Measurements from ENCODE around the gene EPB41L3.

DNA sequence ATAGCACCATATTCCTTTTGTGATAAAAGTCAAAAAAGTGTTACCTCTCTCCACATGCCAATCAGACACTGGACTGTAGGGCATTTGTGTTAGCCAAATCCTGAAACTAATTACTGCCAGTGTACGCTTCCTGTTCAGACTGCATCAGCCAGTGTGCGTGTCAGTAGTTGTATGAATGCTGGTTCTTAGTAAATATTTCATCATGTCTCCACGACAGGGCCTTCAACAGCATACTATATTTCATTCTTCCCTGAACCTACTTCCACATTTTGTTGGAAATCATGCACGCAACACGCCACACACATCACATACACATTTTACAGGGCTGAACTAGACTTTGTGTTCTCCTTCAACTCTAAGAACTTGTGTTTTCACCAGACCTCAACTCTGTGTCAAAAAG lies 77.5 kb downstream of the EPB41L3 start:
- TF ChIP-seq, protein P1, sequence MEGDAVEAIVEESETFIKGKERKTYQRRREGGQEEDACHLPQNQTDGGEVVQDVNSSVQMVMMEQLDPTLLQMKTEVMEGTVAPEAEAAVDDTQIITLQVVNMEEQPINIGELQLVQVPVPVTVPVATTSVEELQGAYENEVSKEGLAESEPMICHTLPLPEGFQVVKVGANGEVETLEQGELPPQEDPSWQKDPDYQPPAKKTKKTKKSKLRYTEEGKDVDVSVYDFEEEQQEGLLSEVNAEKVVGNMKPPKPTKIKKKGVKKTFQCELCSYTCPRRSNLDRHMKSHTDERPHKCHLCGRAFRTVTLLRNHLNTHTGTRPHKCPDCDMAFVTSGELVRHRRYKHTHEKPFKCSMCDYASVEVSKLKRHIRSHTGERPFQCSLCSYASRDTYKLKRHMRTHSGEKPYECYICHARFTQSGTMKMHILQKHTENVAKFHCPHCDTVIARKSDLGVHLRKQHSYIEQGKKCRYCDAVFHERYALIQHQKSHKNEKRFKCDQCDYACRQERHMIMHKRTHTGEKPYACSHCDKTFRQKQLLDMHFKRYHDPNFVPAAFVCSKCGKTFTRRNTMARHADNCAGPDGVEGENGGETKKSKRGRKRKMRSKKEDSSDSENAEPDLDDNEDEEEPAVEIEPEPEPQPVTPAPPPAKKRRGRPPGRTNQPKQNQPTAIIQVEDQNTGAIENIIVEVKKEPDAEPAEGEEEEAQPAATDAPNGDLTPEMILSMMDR (IDR thresholded peaks at IDR 0.05), result no peak
- no peak for TF ChIP-seq JUN (CRISPR knock-in tag; IDR thresholded peaks at IDR 0.05)
- TF ChIP-seq, protein P2, sequence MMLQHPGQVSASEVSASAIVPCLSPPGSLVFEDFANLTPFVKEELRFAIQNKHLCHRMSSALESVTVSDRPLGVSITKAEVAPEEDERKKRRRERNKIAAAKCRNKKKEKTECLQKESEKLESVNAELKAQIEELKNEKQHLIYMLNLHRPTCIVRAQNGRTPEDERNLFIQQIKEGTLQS (CRISPR knock-in tag; conservative IDR thresholded peaks at IDR 0.05), result no peak
- TF ChIP-seq, protein P3, sequence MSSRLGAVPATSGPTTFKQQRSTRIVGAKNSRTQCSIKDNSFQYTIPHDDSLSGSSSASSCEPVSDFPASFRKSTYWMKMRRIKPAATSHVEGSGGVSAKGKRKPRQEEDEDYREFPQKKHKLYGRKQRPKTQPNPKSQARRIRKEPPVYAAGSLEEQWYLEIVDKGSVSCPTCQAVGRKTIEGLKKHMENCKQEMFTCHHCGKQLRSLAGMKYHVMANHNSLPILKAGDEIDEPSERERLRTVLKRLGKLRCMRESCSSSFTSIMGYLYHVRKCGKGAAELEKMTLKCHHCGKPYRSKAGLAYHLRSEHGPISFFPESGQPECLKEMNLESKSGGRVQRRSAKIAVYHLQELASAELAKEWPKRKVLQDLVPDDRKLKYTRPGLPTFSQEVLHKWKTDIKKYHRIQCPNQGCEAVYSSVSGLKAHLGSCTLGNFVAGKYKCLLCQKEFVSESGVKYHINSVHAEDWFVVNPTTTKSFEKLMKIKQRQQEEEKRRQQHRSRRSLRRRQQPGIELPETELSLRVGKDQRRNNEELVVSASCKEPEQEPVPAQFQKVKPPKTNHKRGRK (CRISPR knock-in tag; IDR thresholded peaks at IDR 0.05; ENCODE audit: borderline replicate concordance), result no peak
- no peak for TF ChIP-seq RELA (CRISPR knock-in tag; IDR thresholded peaks at IDR 0.05; ENCODE audit: borderline replicate concordance)
- TF ChIP-seq TP53 (CRISPR knock-in tag; IDR thresholded peaks at IDR 0.05), result no peak
- TF ChIP-seq TCF7 (CRISPR knock-in tag; IDR thresholded peaks at IDR 0.05; ENCODE audit: low read depth), result no peak
